Stimulated activated naive CD8-positive, alpha-beta T cell treated with anti-CD3 and anti-CD28 coated beads, Interleukin-15, amount 100 ng/mL, for 72 hours (primary cell): ENCODE data around the gene YEATS4.

Experiments used
- ATAC-seq: fragments of 150-1000 bp; cut with Tn5 transposase; 2 replicates; pipeline ENCODE4 v1.10.0; 2021; ENCODE audit warnings: mild to moderate bottlenecking, moderate library complexity
- DNase-seq, 2 donors: peaks; one replicate each; pipeline ENCODE4 v3.0.0; 2021 to 2022
- H3K27ac Mint-ChIP-seq, 2 donors: one replicate each; pipeline ENCODE4 v1.8.0; 2022; ENCODE audit warnings: mild to moderate bottlenecking in 2 of 2, mixed read lengths in 2 of 2, moderate library complexity in 2 of 2
- H3K27me3 Mint-ChIP-seq: one replicate; pipeline ENCODE4 v1.8.0; 2022; ENCODE audit warnings: mixed read lengths
- H3K4me1 Mint-ChIP-seq: one replicate; pipeline ENCODE4 v1.8.0; 2022; ENCODE audit warnings: mild to moderate bottlenecking, mixed read lengths
- H3K4me3 Mint-ChIP-seq, 2 donors: one replicate each; pipeline ENCODE4 v1.8.0; 2022; ENCODE audit warnings: mild to moderate bottlenecking in 2 of 2, mixed read lengths in 2 of 2, moderate library complexity in 1 of 2
- H3K9me3 Mint-ChIP-seq, 2 donors: one replicate each; pipeline ENCODE4 v1.8.0; 2022; ENCODE audit warnings: mixed read lengths in 2 of 2

Gene YEATS4

DNA sequence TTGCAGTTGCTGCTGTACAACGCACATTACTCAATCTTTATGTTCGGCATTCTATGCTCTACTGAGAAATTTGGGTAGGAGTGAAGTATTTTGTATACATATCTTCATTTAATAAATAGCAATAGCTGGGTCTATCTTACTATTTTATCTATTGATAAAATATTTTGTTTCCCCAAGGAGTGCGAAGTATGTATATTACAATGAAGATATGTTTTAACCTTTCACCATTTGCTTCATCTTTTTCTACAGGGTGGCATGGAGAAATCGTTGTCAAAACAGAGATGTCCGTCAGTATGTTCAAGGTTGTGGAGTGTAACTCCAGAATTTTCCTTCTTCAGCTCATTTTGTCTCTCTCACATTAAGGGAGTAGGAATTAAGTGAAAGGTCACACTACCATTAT is 6.6 kb upstream of the YEATS4 start:
- no peaks in the 10 kb centered on the region for H3K27me3 Mint-ChIP-seq

DNA sequence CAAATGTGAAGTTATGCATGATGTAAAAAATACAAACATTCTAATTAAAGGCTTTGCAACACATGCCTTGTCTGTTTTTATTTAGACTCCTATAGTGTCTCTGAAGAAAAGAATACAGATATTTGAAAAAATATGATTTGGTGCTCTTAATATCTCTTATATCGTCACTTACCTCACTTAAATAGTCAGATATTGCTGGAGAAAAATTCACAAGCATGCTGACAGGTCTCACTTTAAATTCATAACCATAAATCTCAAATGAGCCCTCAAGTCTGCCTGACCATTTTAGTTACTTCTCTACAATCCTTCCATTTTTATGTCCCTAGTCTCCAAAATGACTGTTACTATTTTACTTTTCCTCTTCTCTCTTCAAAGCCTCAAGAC is 5.4 kb upstream of the YEATS4 start:
- peaks cover 11% of the 10 kb centered on the region for H3K4me1 Mint-ChIP-seq
- no peak overlapping the region for H3K27ac Mint-ChIP-seq
- no peak overlapping the region for H3K4me3 Mint-ChIP-seq
- no peaks in the 10 kb centered on the region for H3K27me3 Mint-ChIP-seq
- no peaks in the 10 kb centered on the region for H3K9me3 Mint-ChIP-seq
- ATAC-seq (no peak), DNase-seq (no peak)

More for the DNA sequence above, 6.6 kb upstream of the YEATS4 start:
- Mint-ChIP-seq H3K9me3 (no peaks in the 10 kb centered on the region), H3K4me3 (no peak overlapping the region), H3K27ac (no peak overlapping the region), H3K4me1 (peaks cover 5% of the 10 kb centered on the region)
- ATAC-seq (no peak), DNase-seq (no peak)

DNA sequence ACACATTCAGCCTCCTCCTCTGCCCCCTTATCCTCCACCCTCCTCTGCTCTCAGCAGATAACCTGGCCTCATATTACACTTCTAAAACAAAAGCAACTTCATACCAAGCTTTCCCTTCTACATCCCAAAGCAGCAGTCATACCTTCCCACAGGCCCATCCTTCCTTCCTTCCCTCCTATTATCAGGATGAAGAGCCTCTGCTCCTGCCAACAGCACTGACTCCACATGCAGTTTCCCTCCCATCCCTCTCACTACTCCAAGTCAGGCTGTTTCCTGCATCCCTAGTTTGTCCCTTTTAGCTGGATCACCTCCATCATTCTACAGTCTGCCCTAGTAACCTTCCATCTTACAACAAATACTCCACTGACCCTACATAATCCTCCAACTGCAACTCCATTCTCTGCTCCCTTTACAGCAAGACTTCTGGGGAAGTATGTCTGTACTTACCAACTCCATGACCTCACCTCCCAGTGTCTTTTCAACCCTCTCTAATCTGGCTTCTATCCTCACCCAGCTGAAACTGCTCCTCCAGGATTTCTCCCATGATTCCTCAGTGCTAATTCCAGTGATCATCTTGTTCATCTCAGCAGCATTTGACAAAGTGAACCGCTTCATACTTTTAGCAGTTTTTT is 4.9 kb upstream of the YEATS4 start:
- no peak for DNase-seq
- no peak overlapping the region for H3K27ac Mint-ChIP-seq
- no peaks in the 10 kb centered on the region for H3K27me3 Mint-ChIP-seq
- H3K4me3 Mint-ChIP-seq = no peak overlapping the region
- no peak for ATAC-seq
- H3K9me3 Mint-ChIP-seq = no peaks in the 10 kb centered on the region
- H3K4me1 Mint-ChIP-seq = peaks cover 16% of the 10 kb centered on the region

DNA sequence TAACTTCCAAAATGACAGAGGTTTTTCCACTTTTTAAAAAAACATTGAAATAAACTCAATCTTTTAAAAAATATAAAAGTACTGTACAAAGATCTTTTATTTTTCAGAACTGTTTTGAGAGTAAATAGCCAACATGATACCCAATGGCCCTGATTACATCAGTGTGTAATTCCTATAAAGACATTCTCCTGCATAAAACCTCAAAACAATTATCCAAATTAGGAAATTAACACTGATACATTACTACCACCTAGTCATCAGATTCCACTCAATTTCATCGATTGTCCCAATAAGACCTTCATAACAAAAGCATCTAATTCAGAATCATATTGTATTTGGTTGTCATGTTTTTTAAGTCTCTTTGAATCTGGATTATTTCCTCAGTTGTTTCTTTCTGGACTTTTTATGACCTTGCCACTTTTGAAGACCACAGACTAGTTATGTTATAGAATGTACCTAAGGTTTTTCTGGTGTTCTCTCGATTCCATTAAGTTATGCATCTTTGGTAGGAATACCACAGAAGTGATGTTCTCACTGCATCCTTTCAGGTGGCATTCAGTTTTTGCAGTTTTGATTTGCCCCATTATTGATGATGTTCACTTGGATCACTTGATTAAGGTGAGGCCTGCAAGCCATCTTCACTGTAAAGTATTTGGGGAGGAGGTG is 4.0 kb upstream of the YEATS4 start:
- H3K9me3 Mint-ChIP-seq = no peaks in the 10 kb centered on the region
- ATAC-seq (no peak), DNase-seq (no peak)
- H3K27me3 Mint-ChIP-seq = no peaks in the 10 kb centered on the region
- H3K4me3 Mint-ChIP-seq = no peak overlapping the region
- peaks cover 21% of the 10 kb centered on the region for H3K4me1 Mint-ChIP-seq
- H3K27ac Mint-ChIP-seq = no peak overlapping the region

GRCh38 chr12:69360348-69360672 is 767 bp downstream of the YEATS4 start:
- DNase-seq = no peak
- peaks cover 27% of the 10 kb centered on the region for H3K4me1 Mint-ChIP-seq
- no peak for ATAC-seq
- H3K27me3 Mint-ChIP-seq = no peaks in the 10 kb centered on the region
- peak overlapping the region; percentile 89 to 92 for H3K4me3 Mint-ChIP-seq
- H3K27ac Mint-ChIP-seq = peak overlapping the region; percentile 97 to 99
- no peaks in the 10 kb centered on the region for H3K9me3 Mint-ChIP-seq

GRCh38 chr12:69366796-69367195 is 7.3 kb downstream of the YEATS4 start:
- peaks cover 20% of the 10 kb centered on the region for H3K4me1 Mint-ChIP-seq
- H3K9me3 Mint-ChIP-seq = no peaks in the 10 kb centered on the region
- no peak for ATAC-seq
- no peak overlapping the region for H3K4me3 Mint-ChIP-seq
- H3K27ac Mint-ChIP-seq = no peak overlapping the region
- no peak for DNase-seq
- no peaks in the 10 kb centered on the region for H3K27me3 Mint-ChIP-seq

DNA sequence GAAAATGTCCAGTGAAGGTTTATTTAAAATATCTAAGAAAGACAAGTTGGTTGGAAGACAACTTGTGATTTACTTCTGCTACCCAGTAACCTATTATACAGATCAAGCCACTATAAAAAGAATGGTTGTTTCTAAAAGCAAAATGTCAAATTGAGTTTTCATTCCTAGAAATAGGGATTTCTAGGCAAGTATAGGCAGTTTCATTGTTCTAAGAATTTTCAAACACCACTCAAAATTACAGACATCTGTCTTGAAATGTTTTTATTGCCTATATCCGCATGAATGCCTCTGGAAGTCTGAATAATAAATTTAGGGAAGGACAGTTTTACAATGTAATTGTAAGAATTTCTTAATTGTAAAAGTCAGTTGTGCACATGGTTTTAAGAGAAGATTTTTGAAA is 8.6 kb downstream of the YEATS4 start:
- H3K9me3 Mint-ChIP-seq = no peaks in the 10 kb centered on the region
- no peaks in the 10 kb centered on the region for H3K27me3 Mint-ChIP-seq
- no peak overlapping the region for H3K4me3 Mint-ChIP-seq
- DNase-seq = no peak
- no peak for ATAC-seq
- no peak overlapping the region for H3K27ac Mint-ChIP-seq
- H3K4me1 Mint-ChIP-seq = peaks cover 20% of the 10 kb centered on the region

- ATAC-seq (no peak), DNase-seq (no peak)
- Mint-ChIP-seq H3K27me3 (no peaks in the 10 kb centered on the region), H3K27ac (peak overlapping the region in 1 of 2 donors; percentile 37), H3K4me1 (no peaks in the 10 kb centered on the region), H3K4me3 (no peak overlapping the region), H3K9me3 (no peaks in the 10 kb centered on the region)
Measured at GRCh38 chr12:69383074-69383473, 23.5 kb downstream of the YEATS4 start.

- no peaks in the 10 kb centered on the region for H3K4me1 Mint-ChIP-seq
- H3K9me3 Mint-ChIP-seq = no peaks in the 10 kb centered on the region
- no peak for DNase-seq
- ATAC-seq = no peak
- H3K4me3 Mint-ChIP-seq = no peak overlapping the region
- H3K27ac Mint-ChIP-seq = no peak overlapping the region
- no peaks in the 10 kb centered on the region for H3K27me3 Mint-ChIP-seq
Measured at GRCh38 chr12:69385038-69385437, 25.5 kb downstream of the YEATS4 start.

GRCh38 chr12:69386921-69387320 is 27.4 kb downstream of the YEATS4 start:
- Mint-ChIP-seq H3K27ac (no peak overlapping the region), H3K4me3 (no peak overlapping the region)
- no peak for ATAC-seq

GRCh38 chr12:69388371-69388770 is 28.8 kb downstream of the YEATS4 start:
- Mint-ChIP-seq H3K4me3 (no peak overlapping the region), H3K4me1 (no peaks in the 10 kb centered on the region), H3K27ac (no peak overlapping the region), H3K27me3 (no peaks in the 10 kb centered on the region), H3K9me3 (no peaks in the 10 kb centered on the region)
- DNase-seq = no peak
- no peak for ATAC-seq

More at GRCh38 chr12:69386921-69387320, 27.4 kb downstream of the YEATS4 start:
- Mint-ChIP-seq H3K9me3 (no peaks in the 10 kb centered on the region), H3K27me3 (no peaks in the 10 kb centered on the region), H3K4me1 (no peaks in the 10 kb centered on the region)
- DNase-seq = no peak

DNA sequence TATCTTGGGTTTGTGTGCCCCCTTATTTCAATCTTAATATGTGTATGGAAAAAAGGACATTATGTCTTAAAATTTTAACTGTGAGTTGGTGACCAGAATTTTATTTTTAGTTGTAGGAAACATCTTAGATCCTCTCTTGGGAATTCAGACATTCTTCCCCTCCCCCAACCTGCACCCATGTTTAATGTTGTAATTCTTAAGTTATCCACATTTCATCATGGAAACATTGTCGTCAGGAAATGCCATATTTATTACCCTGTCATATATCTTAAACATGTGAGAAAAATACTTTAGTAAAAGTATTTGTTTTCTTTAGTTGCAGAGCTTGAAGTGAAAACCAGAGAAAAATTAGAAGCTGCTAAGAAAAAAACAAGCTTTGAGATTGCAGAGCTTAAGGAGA is 30.3 kb downstream of the YEATS4 start:
- Mint-ChIP-seq H3K4me3 (no peak overlapping the region), H3K9me3 (no peaks in the 10 kb centered on the region), H3K27me3 (no peaks in the 10 kb centered on the region), H3K4me1 (no peaks in the 10 kb centered on the region), H3K27ac (no peak overlapping the region)
- ATAC-seq = no peak
- DNase-seq = no peak

GRCh38 chr12:69392179-69392928 is 32.8 kb downstream of the YEATS4 start:
- Mint-ChIP-seq H3K27me3 (no peaks in the 10 kb centered on the region), H3K27ac (no peak overlapping the region), H3K9me3 (peaks cover 8 to 14% of the 10 kb centered on the region in 2 donors), H3K4me1 (no peaks in the 10 kb centered on the region), H3K4me3 (no peak overlapping the region)
- ATAC-seq (no peak), DNase-seq (no peak)

GRCh38 chr12:69396041-69396440 is 36.5 kb downstream of the YEATS4 start:
- Mint-ChIP-seq H3K4me3 (no peak overlapping the region), H3K9me3 (peaks cover 14 to 18% of the 10 kb centered on the region in 2 donors), H3K27ac (no peak overlapping the region), H3K27me3 (no peaks in the 10 kb centered on the region), H3K4me1 (no peaks in the 10 kb centered on the region)
- ATAC-seq (no peak), DNase-seq (no peak)

GRCh38 chr12:69396963-69397362 is 37.4 kb downstream of the YEATS4 start:
- no peak overlapping the region for H3K27ac Mint-ChIP-seq
- ATAC-seq (no peak), DNase-seq (no peak)
- no peaks in the 10 kb centered on the region for H3K4me1 Mint-ChIP-seq
- no peak overlapping the region for H3K4me3 Mint-ChIP-seq
- no peaks in the 10 kb centered on the region for H3K27me3 Mint-ChIP-seq
- peaks cover 14 to 18% of the 10 kb centered on the region in 2 donors for H3K9me3 Mint-ChIP-seq

DNA sequence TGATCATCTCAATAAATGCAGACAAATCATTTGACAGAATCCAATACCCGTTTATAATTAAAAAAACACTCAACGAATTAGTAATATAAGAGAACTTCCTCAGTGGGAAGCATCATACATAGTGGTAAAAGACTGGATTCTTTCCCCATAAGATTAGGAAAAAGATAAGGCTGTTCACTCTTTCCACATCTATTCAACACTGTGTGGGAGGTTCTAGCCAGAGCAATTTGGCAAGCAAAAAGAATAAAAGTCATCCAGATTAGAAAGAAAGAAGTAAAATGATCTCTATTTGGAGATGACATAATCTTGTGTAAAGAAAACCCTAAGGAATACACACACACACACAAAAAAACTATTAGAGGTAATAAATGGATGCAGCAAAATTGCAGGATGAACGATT is 38.4 kb downstream of the YEATS4 start:
- no peak overlapping the region for H3K4me3 Mint-ChIP-seq
- no peaks in the 10 kb centered on the region for H3K27me3 Mint-ChIP-seq
- DNase-seq (no peak), ATAC-seq (no peak)
- H3K27ac Mint-ChIP-seq = no peak overlapping the region
- no peaks in the 10 kb centered on the region for H3K4me1 Mint-ChIP-seq
- peaks cover 14 to 18% of the 10 kb centered on the region in 2 donors for H3K9me3 Mint-ChIP-seq
